GM06990 (cell line): ENCODE data around the gene NSD2.

Experiments
- DNase-seq: peaks from one replicate; pipeline ENCODE4 v3.0.0-alpha.2; 2011; ENCODE audit not compliant: insufficient read length; ENCODE audit errors: extremely low read depth
- H3K27me3 ChIP-seq: replicated peaks from 2 replicates; pipeline ENCODE4 v1.6.0; 2011; ENCODE audit warnings: low read length; ENCODE audit not compliant: control insufficient read depth, insufficient read depth
- H3K36me3 ChIP-seq: 2 replicates; pipeline ENCODE4 v1.5.1; 2011; ENCODE audit warnings: low read length; ENCODE audit not compliant: control insufficient read depth, insufficient read depth
- H3K4me3 ChIP-seq: replicated peaks from 2 replicates; pipeline ENCODE4 v1.5.1; 2011; ENCODE audit warnings: low read depth, mild to moderate bottlenecking, control low read depth, low read length
- CTCF ChIP-seq: IDR thresholded peaks from 2 replicates; pipeline ENCODE4 v1.5.1; 2011; ENCODE audit warnings: low read length, control low read depth, mild to moderate bottlenecking, inconsistent platforms; ENCODE audit not compliant: insufficient read depth, poor library complexity, severe bottlenecking

The NSD2 gene

GRCh38 chr4:1976416-1977352 is 105.5 kb downstream of the NSD2 start:
- Histone ChIP-seq H3K27me3 (no peaks in the 10 kb centered on the region), H3K4me3 (no peak overlapping the region), H3K36me3 (peaks cover 51% of the 10 kb centered on the region)
- DNase-seq = no peak
- TF ChIP-seq CTCF = no peak

- Histone ChIP-seq H3K27me3 (no peaks in the 10 kb centered on the region), H3K4me3 (no peak overlapping the region), H3K36me3 (peaks cover 56% of the 10 kb centered on the region)
- no peak for TF ChIP-seq CTCF
- no peak for DNase-seq
Measured at GRCh38 chr4:1978226-1978625, 107.0 kb downstream of the NSD2 start.

GRCh38 chr4:1978741-1979476 is 107.7 kb downstream of the NSD2 start:
- Histone ChIP-seq H3K27me3 (no peaks in the 10 kb centered on the region), H3K36me3 (peaks cover 53% of the 10 kb centered on the region), H3K4me3 (no peak overlapping the region)
- no peak for DNase-seq
- TF ChIP-seq CTCF = no peak

- peaks cover 53% of the 10 kb centered on the region for H3K36me3 ChIP-seq
- H3K27me3 ChIP-seq = no peaks in the 10 kb centered on the region
- no peak for DNase-seq
- no peak overlapping the region for H3K4me3 ChIP-seq
- no peak for TF ChIP-seq CTCF
Measured at GRCh38 chr4:1979477-1980196, 108.4 kb downstream of the NSD2 start.

- DNase-seq = no peak
- Histone ChIP-seq H3K4me3 (no peak overlapping the region), H3K27me3 (no peaks in the 10 kb centered on the region), H3K36me3 (peaks cover 49% of the 10 kb centered on the region)
- no peak for TF ChIP-seq CTCF
Measured at GRCh38 chr4:1980561-1981041, 109.4 kb downstream of the NSD2 start.
